Pons (tissue), 1 donor: ENCODE results near the gene SATB1.
A peak's percentile ranks its signal among the peaks of the same experiment; 100 is the strongest.
"Not testable (repeated sequence)": the region's sequence is repeated elsewhere in the genome, so short reads cannot be mapped to it uniquely, and the experiment has no call there.

Experiments used
- DNase-seq: peaks from one replicate; pipeline ENCODE4 v3.0.0-alpha.2; 2016; ENCODE audit warnings: low spot score

Gene SATB1

GRCh38 chr3:18424729-18425640, at the start of gene SATB1:
TSS of gene SATB1 (minus strand) at chr3:18425339. CDS start at chr3:18420967, 4,372 bp downstream.
- DNase-seq = peak; percentile 55

- no peak for DNase-seq
Measured at GRCh38 chr3:18474202-18474601, 49.1 kb upstream of the SATB1 start.

GRCh38 chr3:18469775-18470174, 44.6 kb upstream of the SATB1 start:
- DNase-seq = no peak

- no peak for DNase-seq
Measured at GRCh38 chr3:18466136-18466535, 41.0 kb upstream of the SATB1 start.

- no peak for DNase-seq
Measured at GRCh38 chr3:18454766-18455165, 29.6 kb upstream of the SATB1 start.

- not testable (repeated sequence) for DNase-seq
Measured at GRCh38 chr3:18449618-18450017, 24.5 kb upstream of the SATB1 start.

GRCh38 chr3:18447720-18448119, 22.6 kb upstream of the SATB1 start:
- no peak for DNase-seq

- no peak for DNase-seq
Measured at GRCh38 chr3:18446149-18446825, 21.1 kb upstream of the SATB1 start.

- no peak for DNase-seq
Measured at GRCh38 chr3:18445401-18446148, 20.4 kb upstream of the SATB1 start.

- DNase-seq = no peak
Measured at GRCh38 chr3:18444595-18445400, 19.7 kb upstream of the SATB1 start.

- no peak for DNase-seq
Measured at GRCh38 chr3:18443665-18444594, 18.8 kb upstream of the SATB1 start.

- DNase-seq = no peak
Measured at GRCh38 chr3:18442756-18443664, 17.9 kb upstream of the SATB1 start.

- DNase-seq = no peak
Measured at GRCh38 chr3:18441551-18441950, 16.4 kb upstream of the SATB1 start.

GRCh38 chr3:18440066-18440722, 15.1 kb upstream of the SATB1 start:
- DNase-seq = no peak

- DNase-seq = no peak
Measured at GRCh38 chr3:18439281-18439680, 14.1 kb upstream of the SATB1 start.

- DNase-seq = no peak
Measured at GRCh38 chr3:18438586-18438985, 13.4 kb upstream of the SATB1 start.

- DNase-seq = no peak
Measured at GRCh38 chr3:18436213-18436612, 11.1 kb upstream of the SATB1 start.

GRCh38 chr3:18434711-18435110, 9.6 kb upstream of the SATB1 start:
- no peak for DNase-seq

GRCh38 chr3:18432752-18433151, 7.6 kb upstream of the SATB1 start:
- DNase-seq = no peak
